Left ventricle myocardium superior (tissue), 1 donor: ENCODE data around the gene NDUFB8. TPM values are rescaled to one million over a fixed set of nuclear protein-coding genes. Genes with fewer than 3 reads are reported as not detected.

ENCODE experiments used
- ATAC-seq: fragments of 200-7000 bp; cut with Tn5 transposase; one replicate; pipeline ENCODE4 v1.9.1; 2020; ENCODE audit warnings: mild to moderate bottlenecking, moderate library complexity
- DNase-seq: peaks from one replicate; pipeline ENCODE4 v3.0.0-alpha.2; 2020
- intact Hi-C: fragments of 100-400 bp; cut with micrococcal nuclease; formaldehyde crosslinking; loops from one replicate; pipeline ENCODE4 v1.11.0; 2022
- total RNA-seq: library from RNA; stranded (reverse); fragmentation: NEBNext Ultra II Directional; extraction: Animal tissue kit (Norgen Biotek cat#: 25700); gene quantifications from one replicate; pipeline ENCODE4 v1.2.1, GENCODE V29; 2021
- donor health status: DM: no; HTN: yes; CAD: no; lungs with severe emphysema.

Gene NDUFB8
- total RNA-seq, 1 donor from 2014 or later = 451 TPM

- ATAC-seq (peak; percentile 31), DNase-seq (no peak)
- intact Hi-C loops = no loop called here
Observed at GRCh38 chr10:100551738-100552137, 22.1 kb upstream of the NDUFB8 start.

- intact Hi-C loops = no loop called here
- DNase-seq (no peak), ATAC-seq (no peak)
Observed at GRCh38 chr10:100551196-100551595, 21.5 kb upstream of the NDUFB8 start.

DNA sequence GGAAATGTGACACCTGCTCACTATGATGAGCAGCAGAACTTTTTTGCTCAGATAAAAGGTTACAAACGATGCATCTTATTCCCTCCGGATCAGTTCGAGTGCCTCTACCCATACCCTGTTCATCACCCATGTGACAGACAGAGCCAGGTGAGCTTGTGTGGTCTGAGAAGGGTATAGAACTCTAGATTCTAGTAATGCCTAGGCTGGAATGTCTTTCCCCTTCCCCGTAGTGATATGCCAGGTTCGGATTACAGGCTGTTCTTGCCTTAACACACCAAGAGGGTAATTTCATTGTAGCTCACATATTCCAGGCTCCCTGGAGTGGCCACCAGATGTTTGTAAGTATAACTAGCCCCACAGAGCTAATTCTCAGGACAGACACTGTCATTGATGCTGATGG lies 15.3 kb upstream of the NDUFB8 start:
- intact Hi-C loops = no loop called here
- no peak for ATAC-seq
- no peak for DNase-seq

- DNase-seq = no peak
- intact Hi-C loops = no loop called here
- no peak for ATAC-seq
Observed at GRCh38 chr10:100537475-100537874, 7.8 kb upstream of the NDUFB8 start.

DNA sequence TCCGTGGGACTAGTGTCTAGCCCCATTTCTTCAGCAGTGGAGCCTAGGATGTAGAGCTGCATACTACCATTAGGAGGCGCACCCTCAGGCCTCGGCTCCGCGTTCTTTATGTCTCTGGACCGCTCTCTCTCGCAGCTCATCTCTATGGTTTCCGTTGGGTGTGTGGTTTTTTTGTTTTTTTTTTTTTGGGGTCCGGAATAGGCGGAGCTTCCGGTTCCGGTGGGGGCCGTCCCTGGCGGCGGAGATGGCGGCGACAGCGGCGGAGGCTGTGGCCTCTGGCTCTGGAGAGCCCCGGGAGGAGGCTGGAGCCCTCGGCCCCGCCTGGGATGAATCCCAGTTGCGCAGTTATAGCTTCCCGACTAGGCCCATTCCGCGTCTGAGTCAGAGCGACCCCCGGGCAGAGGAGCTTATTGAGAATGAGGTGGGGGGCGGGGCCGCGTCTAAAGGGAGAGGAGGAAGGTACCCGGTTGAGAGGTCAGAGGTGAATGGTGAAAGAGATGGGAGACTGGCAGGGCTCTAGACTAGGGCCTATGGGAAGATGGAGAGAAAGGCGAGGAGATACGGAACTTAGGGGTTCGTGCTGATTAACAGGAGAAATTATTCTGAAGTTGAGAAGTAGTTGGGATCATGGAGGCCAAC lies 6.2 kb upstream of the NDUFB8 start, which contains the start of gene HIF1AN:
HIF1AN (plus strand) TSS at position 229 of the 639 bp plus-strand sequence; CDS start at position 245, 16 bp downstream.
- intact Hi-C loops = no loop called here
- ATAC-seq (peak; percentile 98), DNase-seq (peak; percentile 91)

GRCh38 chr10:100535338-100535714 lies 5.7 kb upstream of the NDUFB8 start:
- DNase-seq (no peak), ATAC-seq (no peak)
- intact Hi-C loops = no loop called here

- DNase-seq (no peak), ATAC-seq (no peak)
- intact Hi-C loops = no loop called here
Observed at GRCh38 chr10:100534726-100535125, 5.1 kb upstream of the NDUFB8 start.

GRCh38 chr10:100531761-100532160 lies 2.1 kb upstream of the NDUFB8 start:
- DNase-seq (no peak), ATAC-seq (no peak)
- intact Hi-C loops = no loop called here

DNA sequence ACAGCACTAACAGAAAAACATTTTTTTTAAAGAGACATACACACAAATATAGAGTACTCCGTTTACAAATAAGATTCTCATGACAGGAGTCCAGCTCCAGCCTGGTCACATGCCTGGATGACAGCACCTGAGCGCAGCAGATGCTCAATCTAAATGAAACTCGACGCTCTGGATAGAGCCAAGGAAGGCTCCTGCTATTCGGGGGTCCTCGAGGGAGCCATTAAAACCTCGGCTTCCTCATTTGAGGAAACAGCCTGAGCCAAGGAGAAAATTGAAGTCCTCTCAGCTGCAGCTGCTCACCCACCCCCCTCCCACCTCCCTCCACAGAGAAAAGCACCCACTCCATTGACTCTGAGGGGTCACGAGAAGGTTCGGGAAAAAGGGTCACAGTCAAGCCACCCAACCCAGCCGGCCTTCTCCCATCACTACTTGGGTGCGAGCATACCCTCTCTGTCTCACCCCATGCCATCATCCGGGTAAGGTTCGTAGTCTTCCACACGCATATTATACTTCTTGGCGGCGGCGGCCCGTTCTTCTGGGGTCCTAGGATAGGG lies 673 bp downstream of the NDUFB8 start:
- intact Hi-C loops = no loop called here
- peak; percentile 15 for ATAC-seq
- no peak for DNase-seq

DNA sequence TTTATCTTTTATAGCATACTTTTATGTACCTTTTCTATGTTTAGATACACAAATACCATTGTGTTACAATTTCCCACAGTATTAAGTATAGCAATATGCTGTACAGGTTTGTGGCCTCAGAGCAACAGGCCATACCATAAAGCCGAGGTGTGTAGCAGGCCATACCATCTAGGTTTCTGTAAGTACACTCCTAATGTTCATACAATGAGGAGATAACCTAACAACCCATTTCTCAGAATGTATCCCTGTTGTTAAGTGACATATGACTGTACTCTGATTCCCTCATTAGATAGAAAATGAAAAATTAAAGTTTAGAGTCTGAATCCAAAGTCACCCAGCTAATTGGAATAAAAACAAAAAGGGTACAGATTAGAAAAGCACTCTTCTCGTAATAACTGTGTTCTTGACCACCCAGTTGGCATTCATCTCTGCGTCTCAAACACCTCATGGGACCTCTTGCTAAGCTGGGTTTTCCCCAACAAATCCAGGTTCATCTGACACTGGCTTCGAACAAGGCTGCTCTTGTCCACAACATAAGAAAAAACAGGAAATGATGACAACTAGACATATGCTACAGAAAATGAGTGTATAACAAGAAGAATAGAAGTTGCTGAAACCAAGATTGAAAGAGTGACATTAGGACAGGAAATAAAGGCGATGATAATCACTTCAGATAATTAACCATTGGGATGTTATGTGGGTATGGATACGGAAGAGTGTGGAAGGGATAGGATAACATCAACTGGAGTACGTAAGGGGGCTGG lies 1.4 kb downstream of the NDUFB8 start:
- no peak for DNase-seq
- ATAC-seq = no peak
- intact Hi-C loops = no loop called here

- ATAC-seq (no peak), DNase-seq (no peak)
- intact Hi-C loops = no loop called here
Observed at GRCh38 chr10:100524638-100525037, 5.0 kb downstream of the NDUFB8 start.

DNA sequence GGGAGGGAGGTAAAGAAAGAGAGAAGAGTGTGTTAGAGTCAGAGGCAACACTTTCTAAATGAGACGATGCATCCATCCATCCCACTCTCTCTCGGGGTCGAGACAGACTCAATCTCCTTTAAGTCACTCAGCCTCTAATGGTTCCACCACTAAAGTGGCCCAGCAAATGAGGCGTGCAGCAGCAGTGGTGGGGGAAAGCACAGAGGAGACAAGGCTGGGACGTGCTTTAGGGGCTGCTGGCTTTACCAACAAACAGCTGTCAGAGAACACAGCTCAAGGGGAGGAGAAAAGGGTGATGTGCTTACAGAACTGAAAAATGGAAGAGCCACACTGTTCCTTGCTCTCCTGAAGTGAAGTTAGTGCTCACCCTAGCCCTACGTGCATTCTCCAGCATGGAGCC lies 5.5 kb downstream of the NDUFB8 start:
- intact Hi-C loops = no loop called here
- no peak for DNase-seq
- ATAC-seq = no peak

- DNase-seq (no peak), ATAC-seq (no peak)
- intact Hi-C loops = no loop called here
Observed at GRCh38 chr10:100522945-100523344, 6.7 kb downstream of the NDUFB8 start.

- intact Hi-C loops = no loop called here
Observed at GRCh38 chr10:100522107-100522801, 7.4 kb downstream of the NDUFB8 start.

DNA sequence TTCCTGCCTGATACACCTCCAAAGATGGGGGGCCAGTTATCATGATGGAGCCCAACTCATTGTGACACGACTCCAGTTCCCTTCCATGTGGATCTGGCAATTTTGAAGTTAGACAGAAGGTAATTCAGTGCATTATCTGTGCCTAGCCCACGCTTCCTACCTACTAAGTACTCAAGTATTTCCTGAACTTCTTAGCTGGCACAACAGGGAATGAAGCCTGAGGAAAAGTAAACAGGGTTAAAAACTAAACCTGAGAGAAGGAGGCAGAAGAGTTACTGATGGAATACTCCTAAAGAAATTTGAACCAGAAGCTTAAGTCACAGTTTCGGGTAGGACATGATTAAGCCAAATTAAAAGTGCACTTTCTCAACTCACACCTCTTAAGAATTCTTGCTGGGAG lies 8.9 kb downstream of the NDUFB8 start:
- no peak for ATAC-seq
- DNase-seq = no peak
- intact Hi-C loops = no loop called here

More at GRCh38 chr10:100522107-100522801, 7.4 kb downstream of the NDUFB8 start:
- no peak for DNase-seq
- no peak for ATAC-seq

- intact Hi-C loops = no loop called here
- ATAC-seq = peak; percentile 90
- peak; percentile 71 for DNase-seq
Observed at GRCh38 chr10:100519311-100520051, 10.2 kb downstream of the NDUFB8 start, which contains the start of gene SEC31B. Gene SEC31B (minus strand): TSS chr10:100519861. CDS start chr10:100516952, 2,909 bp downstream.

- ATAC-seq (peak; percentile 72), DNase-seq (peak; percentile 57)
- intact Hi-C loops = no loop called here
Observed at GRCh38 chr10:100518761-100519241, 10.9 kb downstream of the NDUFB8 start.

DNA sequence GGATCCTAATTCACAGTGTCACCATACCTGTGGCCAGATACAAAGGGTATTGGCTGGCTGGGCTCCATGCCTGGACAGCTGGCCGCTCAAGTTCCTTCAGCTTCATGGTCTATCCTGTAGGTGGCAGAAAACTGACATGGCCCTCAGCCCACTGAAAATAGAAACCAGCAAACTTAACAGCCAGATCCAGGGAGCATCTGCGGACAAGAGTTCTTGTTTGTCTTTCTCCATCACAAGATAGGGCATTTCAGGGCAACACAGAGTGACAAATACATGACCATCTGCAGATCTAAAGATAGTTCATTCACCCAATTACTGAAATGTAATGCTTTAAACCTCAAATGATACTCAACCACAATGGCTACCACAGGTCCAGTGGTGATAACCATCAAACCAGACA lies 12.8 kb downstream of the NDUFB8 start:
- ATAC-seq (no peak), DNase-seq (no peak)
- intact Hi-C loops = no loop called here

DNA sequence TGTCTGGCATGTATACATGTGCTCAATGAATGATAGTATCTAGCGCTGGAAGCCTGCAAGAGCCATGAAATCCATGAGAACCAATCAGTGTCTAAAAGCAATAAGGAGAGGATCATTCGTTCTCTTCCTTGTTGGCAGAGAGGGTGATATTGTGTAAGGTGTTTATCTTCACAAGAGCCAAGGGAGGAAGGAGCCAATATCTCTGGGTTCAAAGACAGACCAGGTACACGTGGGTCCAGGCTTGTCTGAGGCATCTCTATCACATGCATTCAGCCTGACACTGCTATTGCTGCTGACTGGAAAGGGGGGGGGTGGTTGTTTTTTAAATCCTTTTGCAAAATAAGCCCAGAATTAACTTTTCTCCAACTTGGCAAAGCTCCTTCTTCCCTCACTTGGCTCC lies 14.1 kb downstream of the NDUFB8 start:
- ATAC-seq = no peak
- no peak for DNase-seq
- intact Hi-C loops = no loop called here
